Activated CD4-positive, alpha-beta T cell treated with anti-CD3 and anti-CD28 coated beads, Interleukin-2, amount 50 U/mL, for 16 hours (primary cell): ENCODE measurements around the gene NDUFAB1.
"Not testable (repeated sequence)": the region's sequence is repeated elsewhere in the genome, so short reads cannot be mapped to it uniquely, and the experiment has no call there.

Source experiments
- DNase-seq: peaks from one replicate; pipeline ENCODE4 v3.0.0-alpha.2; 2020

The NDUFAB1 gene

GRCh38 chr16:23595951-23596720 is at the start of gene NDUFAB1:
TSS of gene NDUFAB1 (minus strand) at chr16:23596316. CDS start at chr16:23596290, 26 bp downstream.
- peak; percentile 94 for DNase-seq

GRCh38 chr16:23642246-23642774 is 46.2 kb upstream of the NDUFAB1 start:
- DNase-seq = no peak

GRCh38 chr16:23640931-23641765 is 45.0 kb upstream of the NDUFAB1 start, which contains the start of the genes DCTN5 and PALB2:
TSS of gene DCTN5 (plus strand) at chr16:23641466. CDS start at chr16:23641543, 77 bp downstream.
TSS of gene PALB2 (minus strand) at chr16:23641310. CDS start at chr16:23641157, 153 bp downstream.
- DNase-seq = peak; percentile 95

- no peak for DNase-seq
Measured at GRCh38 chr16:23640615-23640930, 44.5 kb upstream of the NDUFAB1 start.

GRCh38 chr16:23635958-23636357 is 39.8 kb upstream of the NDUFAB1 start:
- no peak for DNase-seq

- no peak for DNase-seq
Measured at GRCh38 chr16:23634461-23635036, 38.4 kb upstream of the NDUFAB1 start.

- DNase-seq = not testable (repeated sequence)
Measured at GRCh38 chr16:23631874-23632273, 35.8 kb upstream of the NDUFAB1 start.

GRCh38 chr16:23629516-23629915 is 33.4 kb upstream of the NDUFAB1 start:
- DNase-seq = no peak

- no peak for DNase-seq
Measured at GRCh38 chr16:23624092-23624491, 28.0 kb upstream of the NDUFAB1 start.

- no peak for DNase-seq
Measured at GRCh38 chr16:23615805-23616204, 19.7 kb upstream of the NDUFAB1 start.

GRCh38 chr16:23611936-23612335 is 15.8 kb upstream of the NDUFAB1 start:
- no peak for DNase-seq

- DNase-seq = not testable (repeated sequence)
Measured at GRCh38 chr16:23610905-23611304, 14.8 kb upstream of the NDUFAB1 start.

GRCh38 chr16:23609929-23610328 is 13.8 kb upstream of the NDUFAB1 start:
- DNase-seq = no peak

GRCh38 chr16:23608194-23608593 is 12.1 kb upstream of the NDUFAB1 start:
- DNase-seq = no peak

- DNase-seq = no peak
Measured at GRCh38 chr16:23607726-23608125, 11.6 kb upstream of the NDUFAB1 start.

GRCh38 chr16:23597003-23597756 is 1.1 kb upstream of the NDUFAB1 start:
- peak; percentile 25 for DNase-seq

- DNase-seq = no peak
Measured at GRCh38 chr16:23595246-23595950, 718 bp downstream of the NDUFAB1 start.

- DNase-seq = no peak
Measured at GRCh38 chr16:23594186-23594585, 1.9 kb downstream of the NDUFAB1 start.

GRCh38 chr16:23590181-23590580 is 5.9 kb downstream of the NDUFAB1 start:
- DNase-seq = no peak

- no peak for DNase-seq
Measured at GRCh38 chr16:23587726-23588125, 8.4 kb downstream of the NDUFAB1 start.

- DNase-seq = no peak
Measured at GRCh38 chr16:23584186-23585076, 11.7 kb downstream of the NDUFAB1 start.
